IPS-18c (cell line): ENCODE data around the gene CHN2.

Experiments used
- H3K4me3 ChIP-seq: 2 replicates; pipeline ENCODE4 v1.7.0; 2013; ENCODE audit warnings: low read depth, mild to moderate bottlenecking, low read length, moderate library complexity; ENCODE audit not compliant: insufficient read depth
- H3K9me3 ChIP-seq: one replicate; pipeline ENCODE4 v1.6.1; 2013; ENCODE audit warnings: mild to moderate bottlenecking, low read length, moderate library complexity; ENCODE audit not compliant: control insufficient read depth, insufficient read depth

CHN2 gene

GRCh38 chr7:29480934-29481651 lies 286.5 kb downstream of the CHN2 start:
- Histone ChIP-seq H3K9me3 (no peaks in the 10 kb centered on the region), H3K4me3 (no peak overlapping the region)

- Histone ChIP-seq H3K4me3 (no peak overlapping the region), H3K9me3 (no peaks in the 10 kb centered on the region)
Measured at GRCh38 chr7:29482056-29482455, 287.5 kb downstream of the CHN2 start.

DNA sequence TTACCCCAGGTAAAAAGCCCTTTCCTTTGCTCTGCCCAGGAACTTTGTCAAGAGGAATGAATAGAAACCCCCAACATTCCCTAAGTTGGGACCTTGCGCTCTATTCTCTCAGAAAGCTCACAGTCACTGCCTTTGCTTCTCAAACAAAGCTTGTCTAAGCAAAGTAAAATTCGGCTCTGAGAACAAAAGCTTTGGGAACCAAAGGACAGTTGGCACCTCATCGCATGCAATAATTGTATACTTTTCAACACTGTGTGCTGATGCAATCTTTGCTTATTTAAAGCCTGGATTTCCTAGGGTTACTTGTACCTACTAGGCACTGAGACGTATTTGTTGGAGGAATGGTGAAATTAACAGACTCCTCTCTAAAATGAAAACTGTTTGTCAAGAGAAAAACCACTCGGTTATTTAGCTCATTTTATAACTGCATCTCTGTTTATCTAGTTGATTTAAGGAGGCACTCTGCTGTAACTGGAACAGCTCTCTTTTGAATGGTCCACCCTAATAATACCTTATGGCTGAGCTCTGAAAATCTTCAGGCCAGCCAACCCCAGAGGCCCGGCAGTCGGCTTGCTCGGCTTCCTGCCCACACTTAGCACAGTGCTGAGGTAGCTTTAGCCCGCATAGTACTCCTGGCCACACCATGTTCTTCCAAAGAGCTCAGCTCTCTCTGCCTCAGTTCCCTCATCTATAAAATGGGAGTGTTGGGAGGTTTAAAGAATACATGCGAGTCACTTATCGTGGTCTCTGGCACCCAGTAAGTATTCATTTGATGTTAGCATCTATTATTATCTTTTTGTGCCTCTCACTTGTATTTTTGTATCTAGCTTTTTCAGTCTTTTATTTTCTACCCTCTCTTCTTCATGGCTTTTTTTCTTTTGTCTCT lies 288.9 kb downstream of the CHN2 start:
- Histone ChIP-seq H3K9me3 (no peaks in the 10 kb centered on the region), H3K4me3 (no peak overlapping the region)

DNA sequence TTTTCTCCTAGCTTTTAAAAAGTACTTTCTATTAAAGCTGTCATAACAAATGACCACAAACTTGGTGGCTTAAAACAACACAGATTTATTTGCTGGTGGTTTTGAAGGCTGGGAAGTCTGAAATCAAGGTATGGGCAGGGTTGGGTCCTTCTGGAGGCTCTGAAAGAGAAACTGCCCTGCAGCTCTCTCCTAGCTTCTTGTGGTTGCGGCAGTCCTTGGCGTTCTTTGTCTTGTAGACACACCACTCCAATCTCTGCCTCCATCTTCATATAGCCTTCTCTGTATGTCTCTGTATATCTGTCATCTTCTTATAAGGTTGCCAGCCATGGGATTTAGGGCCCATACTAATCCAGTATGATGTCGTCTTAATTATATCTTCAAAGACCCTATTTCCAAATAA lies 289.7 kb downstream of the CHN2 start:
- Histone ChIP-seq H3K9me3 (no peaks in the 10 kb centered on the region), H3K4me3 (no peak overlapping the region)

DNA sequence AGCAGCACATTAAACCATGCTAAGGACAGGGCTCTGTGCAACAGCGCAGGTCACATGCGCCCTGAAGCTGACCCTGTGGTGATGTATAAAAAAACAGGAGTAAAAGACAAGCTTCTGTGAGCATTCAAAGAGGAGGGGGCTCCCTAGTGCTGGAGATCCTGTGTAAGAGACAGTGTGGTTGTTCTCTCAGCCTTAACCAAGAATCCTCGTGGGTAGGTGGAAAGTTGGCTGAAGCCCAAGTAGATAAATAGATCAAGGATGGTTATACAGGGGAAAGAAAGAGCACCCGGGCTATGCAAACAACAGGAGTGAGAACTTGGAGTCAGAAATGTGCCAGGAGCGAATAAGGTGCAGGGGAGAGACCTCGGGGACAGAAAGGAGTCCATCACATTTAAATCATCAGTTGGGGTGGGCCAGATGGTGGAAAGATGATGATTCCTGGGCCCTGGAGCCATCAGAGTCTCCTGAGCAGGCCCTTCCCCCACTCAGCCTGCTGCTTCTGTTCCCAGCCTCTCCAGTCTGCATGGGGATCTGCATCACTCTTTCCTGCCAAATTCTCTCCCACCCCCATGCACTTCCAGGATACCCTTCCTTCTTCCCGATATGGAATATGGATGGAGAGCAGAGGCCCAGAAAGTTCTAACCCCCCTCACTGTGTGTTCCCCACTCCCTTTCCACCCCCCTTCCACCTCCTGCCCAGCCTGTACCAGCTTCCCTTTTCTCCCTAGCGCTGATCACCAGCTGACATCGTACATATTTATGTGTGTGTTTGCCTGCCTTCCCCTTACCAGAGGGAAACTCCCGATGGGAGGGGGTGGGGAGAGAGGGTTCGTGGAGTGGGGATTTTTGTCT lies 291.0 kb downstream of the CHN2 start:
- H3K4me3 ChIP-seq = no peak overlapping the region
- H3K9me3 ChIP-seq = no peaks in the 10 kb centered on the region

DNA sequence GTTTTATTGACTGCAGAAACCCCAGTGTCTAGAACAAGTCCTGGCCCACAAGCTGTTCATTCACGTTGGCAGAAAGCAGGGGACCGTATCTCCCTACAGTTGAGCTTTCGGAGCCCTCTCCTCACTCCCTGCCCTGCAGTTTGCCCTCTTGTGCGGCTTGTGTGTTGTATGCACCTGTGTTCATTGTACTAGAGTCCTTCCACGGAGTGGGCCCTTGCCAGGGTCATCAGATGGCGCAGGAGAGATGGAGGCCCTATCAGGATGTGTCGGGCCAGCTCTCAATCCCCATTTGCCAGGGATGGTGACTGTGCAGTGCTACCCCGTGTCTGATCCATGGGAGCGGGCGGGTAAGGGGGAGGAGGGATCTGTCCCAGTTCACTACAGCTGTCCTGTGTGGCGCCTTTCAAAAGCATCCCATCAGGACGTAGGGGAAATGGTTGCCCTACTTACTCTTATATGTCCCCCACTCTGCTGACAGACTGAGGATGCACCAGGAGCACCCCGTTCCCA lies 291.7 kb downstream of the CHN2 start:
- Histone ChIP-seq H3K4me3 (no peak overlapping the region), H3K9me3 (no peaks in the 10 kb centered on the region)

DNA sequence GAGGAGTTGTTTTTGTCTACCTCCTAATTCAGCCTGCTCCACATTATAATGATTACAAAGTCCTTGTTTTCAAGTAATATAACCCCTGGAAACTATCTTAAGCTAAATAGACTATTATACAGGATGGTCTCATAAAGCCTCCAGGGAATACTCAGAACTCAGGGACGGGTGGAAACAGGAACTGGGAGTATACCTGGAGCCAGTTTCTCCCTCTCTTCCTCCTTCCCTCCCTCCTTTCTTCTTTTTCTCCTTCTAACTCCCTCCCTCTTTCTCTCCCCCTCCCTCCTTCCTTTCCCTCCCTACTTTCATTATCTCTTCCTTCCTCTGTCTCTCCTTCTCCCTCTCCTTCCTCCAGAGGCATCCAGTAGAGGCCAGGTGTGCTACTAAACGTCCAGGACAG lies 292.8 kb downstream of the CHN2 start:
- Histone ChIP-seq H3K4me3 (no peak overlapping the region), H3K9me3 (no peaks in the 10 kb centered on the region)

DNA sequence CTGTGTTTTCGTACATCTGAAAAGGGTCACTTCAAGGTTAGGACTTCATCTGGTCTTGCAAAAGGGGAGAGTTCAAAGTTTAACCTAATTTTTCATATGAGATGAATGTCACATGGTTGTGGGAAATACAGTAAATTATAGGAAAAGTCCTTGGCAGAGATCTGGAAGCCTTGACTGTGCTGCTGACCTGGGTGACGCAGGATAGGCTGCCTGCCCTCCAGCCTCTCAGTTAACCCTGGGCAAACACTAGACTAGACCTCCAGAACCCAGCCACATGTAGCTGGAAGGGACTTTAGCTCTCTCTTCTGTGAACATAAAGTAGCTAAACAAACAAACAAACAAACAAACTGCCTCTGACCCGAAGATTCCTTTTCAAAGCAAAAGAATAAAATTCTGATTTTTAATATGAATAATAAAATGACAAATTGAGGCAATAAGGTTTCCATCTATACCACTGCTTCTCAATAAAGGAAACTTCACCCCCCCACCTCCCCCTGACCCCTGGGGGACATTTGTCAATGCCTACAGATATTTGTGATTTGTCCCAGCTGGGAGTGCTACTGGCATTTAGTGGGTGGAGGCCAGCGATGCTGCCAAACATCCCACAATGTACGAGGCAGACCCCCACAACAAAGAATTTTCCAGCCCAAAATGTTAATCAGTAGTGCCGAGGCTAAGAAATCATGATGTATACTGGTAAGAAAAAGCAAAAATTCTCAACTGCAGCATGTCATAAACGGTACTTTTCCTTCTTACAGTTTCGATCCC lies 293.8 kb downstream of the CHN2 start:
- Histone ChIP-seq H3K4me3 (no peak overlapping the region), H3K9me3 (no peaks in the 10 kb centered on the region)

GRCh38 chr7:29488977-29489376 lies 294.4 kb downstream of the CHN2 start:
- no peaks in the 10 kb centered on the region for H3K9me3 ChIP-seq
- no peak overlapping the region for H3K4me3 ChIP-seq

DNA sequence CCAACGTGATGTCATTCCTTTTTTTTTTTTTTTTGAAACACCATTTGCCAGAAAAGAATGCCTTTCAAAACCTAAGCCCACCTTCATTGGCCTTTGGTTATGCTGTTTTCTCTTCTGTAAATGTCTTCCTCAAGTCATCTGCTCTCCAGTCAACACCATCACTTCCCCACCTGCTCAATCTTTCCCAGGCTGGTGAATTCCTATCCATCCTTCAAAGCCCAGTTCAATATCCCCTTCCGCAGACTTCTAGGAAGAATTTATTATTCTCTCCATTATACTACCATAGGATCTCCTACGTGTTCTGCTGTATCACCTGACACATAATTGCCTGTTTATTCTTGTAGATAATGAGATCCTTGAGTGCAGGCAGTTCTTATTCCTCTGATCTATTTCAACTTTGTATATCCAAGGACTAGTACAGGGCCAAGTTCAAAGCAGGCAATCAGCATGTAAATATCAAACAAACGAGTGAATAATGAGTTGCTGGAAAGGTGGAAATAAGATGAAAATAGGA lies 295.6 kb downstream of the CHN2 start:
- Histone ChIP-seq H3K9me3 (no peaks in the 10 kb centered on the region), H3K4me3 (no peak overlapping the region)

- Histone ChIP-seq H3K4me3 (no peak overlapping the region), H3K9me3 (no peaks in the 10 kb centered on the region)
Measured at GRCh38 chr7:29494350-29494749, 299.8 kb downstream of the CHN2 start.

DNA sequence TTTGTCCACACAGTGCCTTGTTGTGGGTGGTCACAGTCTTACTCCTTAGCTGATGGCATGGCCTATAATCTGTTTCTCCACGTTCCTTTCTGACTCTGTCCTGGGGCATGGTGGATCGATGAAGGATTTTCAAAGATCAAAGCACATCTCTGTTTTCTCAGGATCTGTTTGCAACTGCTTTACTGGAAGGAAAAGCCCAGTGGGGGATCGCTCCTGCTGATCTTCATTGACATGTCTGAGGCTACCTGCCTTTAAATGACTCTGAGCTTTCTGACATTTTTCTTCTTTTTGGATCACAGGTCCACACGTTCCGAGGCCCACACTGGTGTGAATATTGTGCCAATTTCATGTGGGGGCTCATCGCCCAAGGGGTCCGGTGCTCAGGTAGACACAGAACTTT lies 301.1 kb downstream of the CHN2 start:
- no peak overlapping the region for H3K4me3 ChIP-seq
- H3K9me3 ChIP-seq = no peaks in the 10 kb centered on the region

- H3K9me3 ChIP-seq = no peaks in the 10 kb centered on the region
- no peak overlapping the region for H3K4me3 ChIP-seq
Measured at GRCh38 chr7:29496355-29497020, 301.9 kb downstream of the CHN2 start.

DNA sequence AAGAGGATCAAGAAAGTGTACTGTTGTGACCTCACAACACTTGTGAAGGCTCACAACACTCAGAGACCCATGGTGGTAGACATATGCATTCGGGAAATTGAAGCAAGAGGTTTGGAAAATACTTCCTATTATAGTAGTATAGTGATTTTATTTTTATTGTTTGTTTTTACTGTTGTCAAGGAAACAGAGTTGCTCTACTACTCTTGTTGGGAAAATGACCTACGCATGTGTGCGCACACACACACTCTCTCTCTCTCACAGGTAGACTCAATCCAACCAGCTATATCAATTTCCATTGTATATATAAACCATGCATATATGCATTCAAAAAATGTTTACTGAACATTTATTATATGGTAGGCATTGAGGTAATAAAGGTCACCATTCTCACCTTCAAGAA lies 305.4 kb downstream of the CHN2 start:
- H3K4me3 ChIP-seq = no peak overlapping the region
- H3K9me3 ChIP-seq = no peaks in the 10 kb centered on the region

- H3K4me3 ChIP-seq = no peak overlapping the region
- H3K9me3 ChIP-seq = no peaks in the 10 kb centered on the region
Measured at GRCh38 chr7:29500719-29501118, 306.1 kb downstream of the CHN2 start.

- Histone ChIP-seq H3K4me3 (no peak overlapping the region), H3K9me3 (no peaks in the 10 kb centered on the region)
Measured at GRCh38 chr7:29502133-29502532, 307.6 kb downstream of the CHN2 start.
